Right kidney (tissue), 9 donors: Measurements from ENCODE around the gene FAM177A1.
A peak's percentile ranks its signal among the peaks of the same experiment; 100 is the strongest.
"Not testable (repeated sequence)": the region's sequence is repeated elsewhere in the genome, so short reads cannot be mapped to it uniquely, and the experiment has no call there.

Experiments used
- DNase-seq: peaks from one replicate; pipeline ENCODE4 v3.0.0-alpha.2; 2016
- long read RNA-seq, 8 donors: transcript quantifications; one replicate each; lab custom pipeline, GENCODE V29; 2026

Gene FAM177A1
- long read RNA-seq, donor 1, transcript FAM177A1-202 (6 exons, 858 nt): major isoform, 9 of 111 reads
- long read RNA-seq, donor 1, transcript FAM177A1-207 (2 exons, 540 nt): minor isoform, 7 of 111 reads
- long read RNA-seq, donor 1, partial matches to known transcripts: 66 of 111 reads
- long read RNA-seq, donor 1, other reads (novel, unspliced or antisense): 27 of 111 reads
- long read RNA-seq, donor 2, transcript FAM177A1-207 (2 exons, 540 nt): major isoform, 6 of 49 reads
- long read RNA-seq, donor 2, partial matches to known transcripts: 24 of 49 reads
- long read RNA-seq, donor 2, other reads (novel, unspliced or antisense): 12 of 49 reads
- long read RNA-seq, donor 3, transcript FAM177A1-201 (5 exons, 2,927 nt): major isoform, 5 of 12 reads
- long read RNA-seq, donor 3, partial matches to known transcripts: 0 of 12 reads
- long read RNA-seq, donor 3, other reads (novel, unspliced or antisense): 0 of 12 reads
- long read RNA-seq, donor 4, transcript FAM177A1-202 (6 exons, 858 nt): major isoform, 5 of 51 reads
- long read RNA-seq, donor 4, partial matches to known transcripts: 33 of 51 reads
- long read RNA-seq, donor 4, other reads (novel, unspliced or antisense): 6 of 51 reads
- long read RNA-seq, donor 5, transcript FAM177A1-201 (5 exons, 2,927 nt): minor isoform, 7 of 96 reads
- long read RNA-seq, donor 5, transcript FAM177A1-202 (6 exons, 858 nt): major isoform, 8 of 96 reads
- long read RNA-seq, donor 5, partial matches to known transcripts: 45 of 96 reads
- long read RNA-seq, donor 5, other reads (novel, unspliced or antisense): 31 of 96 reads
- long read RNA-seq, donor 6, transcript FAM177A1-207 (2 exons, 540 nt): minor isoform, 7 of 29 reads
- long read RNA-seq, donor 6, transcript FAM177A1-201 (5 exons, 2,927 nt): minor isoform, 5 of 29 reads
- long read RNA-seq, donor 6, transcript FAM177A1-202 (6 exons, 858 nt): major isoform, 8 of 29 reads
- long read RNA-seq, donor 6, partial matches to known transcripts: 0 of 29 reads
- long read RNA-seq, donor 6, other reads (novel, unspliced or antisense): 6 of 29 reads
- long read RNA-seq, donor 7: 0 reads
- long read RNA-seq, donor 8, transcript FAM177A1-201 (5 exons, 2,927 nt): major isoform, 5 of 67 reads
- long read RNA-seq, donor 8, partial matches to known transcripts: 34 of 67 reads
- long read RNA-seq, donor 8, other reads (novel, unspliced or antisense): 22 of 67 reads

GRCh38 chr14:35046048-35046750 is at the start of gene FAM177A1:
FAM177A1 (plus strand) TSS chr14:35046272; CDS start chr14:35046464, 192 bp downstream.
- DNase-seq: peak; percentile 96

DNA sequence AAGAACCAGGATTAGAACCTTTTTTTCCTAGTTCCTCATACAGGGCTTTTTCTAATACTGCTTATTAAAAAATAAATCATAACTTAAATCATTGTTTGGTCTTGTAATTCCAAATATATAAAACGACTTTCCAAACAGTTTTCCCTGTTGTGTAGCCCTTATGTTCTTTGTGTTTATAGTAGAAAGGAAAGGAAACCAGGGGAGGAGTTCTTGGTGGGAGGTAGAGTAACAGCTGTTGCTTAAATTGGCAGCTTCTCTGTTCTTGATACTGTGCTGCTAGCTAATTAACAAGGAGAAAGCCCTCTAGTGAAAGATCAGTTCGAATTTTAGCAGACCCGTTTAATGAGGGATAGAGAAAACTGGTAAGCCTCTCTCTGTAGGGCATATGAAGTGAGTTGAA is 48.3 kb upstream of the FAM177A1 start:
- no peak for DNase-seq

- no peak for DNase-seq
These were observed 46.6 kb upstream of the FAM177A1 start for GRCh38 chr14:34999500-34999899.

- no peak for DNase-seq
These were observed 44.5 kb upstream of the FAM177A1 start for GRCh38 chr14:35001621-35002020.

DNA sequence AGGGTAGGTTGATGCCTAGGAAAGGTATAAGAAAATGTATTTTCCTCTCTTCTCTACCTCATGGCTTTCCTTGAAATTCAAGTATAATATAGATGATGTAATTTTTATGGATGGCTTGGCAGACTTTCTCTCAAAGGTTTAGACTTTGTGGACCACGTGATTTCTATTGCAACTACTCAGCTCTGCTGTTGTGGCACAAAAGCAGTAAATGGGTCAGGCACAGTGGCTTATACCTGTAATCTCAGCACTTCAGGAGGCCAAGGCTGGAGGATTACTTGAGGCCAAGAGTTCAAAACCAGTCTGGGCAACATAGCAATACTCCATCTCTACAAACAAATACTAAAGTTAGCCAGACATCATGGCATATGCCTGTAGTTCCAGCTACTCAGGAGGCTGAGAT is 41.2 kb upstream of the FAM177A1 start:
- DNase-seq: no peak

- no peak for DNase-seq
These were observed 29.5 kb upstream of the FAM177A1 start for GRCh38 chr14:35016568-35016967.

DNA sequence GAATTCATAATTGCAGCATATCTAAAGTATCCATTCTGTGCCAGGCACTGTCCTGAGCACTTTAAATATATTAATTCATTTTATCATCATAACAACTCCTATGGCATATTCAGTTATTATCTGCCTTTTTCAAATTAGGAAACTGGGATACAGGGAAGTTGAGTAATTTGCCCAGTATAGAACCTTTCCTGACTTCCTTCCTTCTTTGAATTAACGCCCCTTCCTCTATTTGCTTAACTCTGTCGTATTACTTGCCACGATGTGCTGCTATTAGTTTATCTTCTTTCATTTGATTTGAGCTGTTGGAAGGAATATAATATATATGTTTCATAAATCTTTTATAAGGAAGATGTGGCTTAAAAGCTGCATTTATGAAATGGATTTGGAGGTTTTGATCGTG is 25.4 kb upstream of the FAM177A1 start:
- DNase-seq: no peak

DNA sequence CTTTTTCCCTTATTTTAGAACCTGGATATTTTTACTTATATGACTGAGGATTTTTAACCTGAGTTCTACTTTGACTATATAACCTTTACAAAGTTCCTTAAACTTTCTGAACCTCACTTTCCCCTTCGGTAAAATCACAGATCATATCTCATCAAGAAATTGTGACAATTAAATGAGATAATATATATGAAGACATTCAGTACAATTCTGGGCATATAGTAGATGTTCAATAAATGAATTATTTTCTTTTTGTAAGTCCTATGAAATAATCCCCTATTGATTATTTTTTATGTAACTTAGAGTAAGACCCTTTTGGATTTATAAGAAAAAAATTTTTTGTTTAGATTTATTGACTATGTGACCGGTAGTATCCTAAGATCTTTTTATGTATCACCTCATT is 17.6 kb upstream of the FAM177A1 start:
- no peak for DNase-seq

- no peak for DNase-seq
These were observed 13.5 kb upstream of the FAM177A1 start for GRCh38 chr14:35032562-35032961.

DNA sequence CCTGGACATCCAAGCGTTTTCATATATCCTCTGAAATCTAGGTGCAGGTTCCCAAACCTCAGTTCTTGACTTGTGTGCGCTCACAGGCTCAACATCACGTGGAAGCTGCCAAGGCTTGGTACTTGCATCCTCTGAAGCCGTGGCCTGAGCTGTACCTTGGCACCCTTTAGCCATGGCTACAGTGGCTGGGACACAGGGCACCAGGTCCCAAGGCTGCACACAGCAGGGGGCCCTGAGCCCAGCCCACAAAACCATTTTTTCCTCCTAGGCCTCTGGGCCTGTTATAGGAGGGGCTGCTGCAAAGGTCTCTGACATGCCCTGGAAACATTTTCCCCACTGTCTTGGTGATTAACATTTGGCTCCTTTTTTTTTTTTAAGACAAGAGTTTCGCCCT is 11.6 kb upstream of the FAM177A1 start:
- DNase-seq: no peak

DNA sequence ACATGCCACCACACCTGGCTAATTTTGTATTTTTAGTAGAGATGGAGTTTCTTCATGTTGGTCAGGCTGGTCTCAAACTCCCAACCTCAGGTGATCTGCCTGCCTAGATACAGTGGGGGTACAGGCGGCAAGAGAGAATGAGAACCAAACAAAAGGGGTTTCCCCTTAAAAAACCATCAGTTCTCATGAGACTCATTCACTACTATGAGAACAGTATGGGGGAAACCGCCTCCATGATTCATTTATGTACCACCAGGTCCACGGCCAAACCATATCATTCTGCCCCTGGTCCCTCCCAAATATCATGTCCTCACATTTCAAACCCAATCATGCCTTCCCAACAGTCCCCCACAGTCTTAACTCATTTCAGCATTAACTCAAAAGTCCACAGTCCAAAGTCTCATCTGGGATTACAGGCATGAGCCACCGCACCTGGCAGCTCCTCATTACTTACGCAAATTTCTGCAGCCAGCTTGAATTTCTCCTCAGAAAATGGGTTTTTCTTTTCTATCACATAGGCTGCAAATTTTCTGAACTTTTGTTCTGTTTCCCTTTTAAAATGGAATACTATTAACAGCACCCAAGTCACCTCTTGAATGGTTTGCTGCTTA is 11.0 kb upstream of the FAM177A1 start:
- not testable (repeated sequence) for DNase-seq

DNA sequence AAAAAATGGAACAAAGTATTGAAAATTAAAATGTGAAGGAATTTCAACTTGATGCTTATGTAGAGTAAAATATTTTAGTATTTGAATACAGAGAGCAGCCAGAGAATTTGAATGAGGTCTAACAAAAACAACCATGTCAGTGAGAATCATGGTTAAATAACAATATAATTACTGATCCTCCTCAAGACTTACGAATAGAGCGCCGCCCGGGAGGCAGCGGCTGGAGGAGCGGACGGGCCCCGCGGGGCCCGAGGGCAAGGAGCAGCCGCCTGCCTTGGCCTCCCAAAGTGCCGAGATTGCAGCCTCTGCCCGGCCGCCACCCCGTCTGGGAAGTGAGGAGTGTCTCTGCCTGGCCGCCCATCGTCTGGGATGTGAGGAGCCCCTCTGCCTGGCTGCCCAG is 7.8 kb upstream of the FAM177A1 start:
- DNase-seq: not testable (repeated sequence)

GRCh38 chr14:35042632-35043031 is 3.4 kb upstream of the FAM177A1 start:
- no peak for DNase-seq

DNA sequence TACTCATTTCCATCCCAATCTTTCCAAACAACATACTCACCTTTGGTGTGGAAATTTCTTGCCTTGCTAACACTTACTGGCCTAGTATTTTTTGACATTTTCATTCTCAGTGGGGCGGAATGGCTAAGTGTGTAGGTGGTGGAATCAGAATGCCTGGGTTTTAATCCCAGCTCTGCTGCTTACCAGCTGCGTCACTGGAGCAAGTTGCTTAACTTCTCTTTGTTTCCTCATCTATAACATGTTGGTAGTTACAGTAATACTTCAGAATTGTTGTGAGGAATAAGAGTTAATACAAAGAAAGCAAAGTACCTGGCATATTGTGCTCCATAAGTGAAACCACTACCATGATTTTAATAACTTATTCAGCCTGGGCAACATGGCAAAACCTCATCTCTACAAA is 3.0 kb upstream of the FAM177A1 start:
- no peak for DNase-seq

DNA sequence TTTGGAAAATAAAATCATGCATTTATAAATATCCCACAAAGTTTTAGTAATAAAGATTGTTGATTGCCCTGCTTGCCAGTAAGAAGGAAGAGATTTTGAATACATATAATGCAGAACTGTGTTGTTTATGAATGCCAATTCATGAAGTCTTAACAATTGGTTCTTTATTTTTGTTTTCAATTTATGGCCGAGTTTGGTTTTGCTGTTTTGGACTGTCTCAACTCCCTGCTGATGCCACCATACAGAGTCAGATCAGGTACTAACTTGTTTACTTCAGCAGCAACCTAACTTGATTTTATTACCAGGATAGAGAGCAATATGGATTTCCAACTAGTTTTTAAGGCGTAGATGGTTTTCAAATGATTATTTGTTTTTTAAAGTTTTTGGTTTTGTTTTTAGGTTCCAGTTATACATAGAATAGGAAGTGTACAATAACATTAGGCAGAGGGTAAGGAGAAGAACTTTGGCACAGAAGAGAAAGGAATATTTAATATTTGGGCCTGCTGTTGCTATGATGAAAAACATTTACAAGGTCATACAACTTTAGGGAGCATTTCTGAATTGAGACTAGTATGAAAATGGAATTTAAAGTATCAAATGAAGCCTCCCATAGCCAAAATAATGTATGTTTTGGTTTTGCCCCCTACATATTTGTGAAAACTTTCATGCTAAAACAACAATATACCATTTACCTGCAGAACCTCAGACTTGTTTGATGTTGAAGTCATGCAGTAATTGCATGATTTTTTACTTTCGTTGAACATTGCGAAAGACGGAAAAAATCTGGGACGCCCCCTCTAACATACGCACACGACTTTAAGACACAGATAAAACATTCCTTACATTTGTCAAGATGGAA is 904 bp upstream of the FAM177A1 start:
- DNase-seq: no peak

- no peak for DNase-seq
These were observed 349 bp upstream of the FAM177A1 start for GRCh38 chr14:35045798-35046047.

DNA sequence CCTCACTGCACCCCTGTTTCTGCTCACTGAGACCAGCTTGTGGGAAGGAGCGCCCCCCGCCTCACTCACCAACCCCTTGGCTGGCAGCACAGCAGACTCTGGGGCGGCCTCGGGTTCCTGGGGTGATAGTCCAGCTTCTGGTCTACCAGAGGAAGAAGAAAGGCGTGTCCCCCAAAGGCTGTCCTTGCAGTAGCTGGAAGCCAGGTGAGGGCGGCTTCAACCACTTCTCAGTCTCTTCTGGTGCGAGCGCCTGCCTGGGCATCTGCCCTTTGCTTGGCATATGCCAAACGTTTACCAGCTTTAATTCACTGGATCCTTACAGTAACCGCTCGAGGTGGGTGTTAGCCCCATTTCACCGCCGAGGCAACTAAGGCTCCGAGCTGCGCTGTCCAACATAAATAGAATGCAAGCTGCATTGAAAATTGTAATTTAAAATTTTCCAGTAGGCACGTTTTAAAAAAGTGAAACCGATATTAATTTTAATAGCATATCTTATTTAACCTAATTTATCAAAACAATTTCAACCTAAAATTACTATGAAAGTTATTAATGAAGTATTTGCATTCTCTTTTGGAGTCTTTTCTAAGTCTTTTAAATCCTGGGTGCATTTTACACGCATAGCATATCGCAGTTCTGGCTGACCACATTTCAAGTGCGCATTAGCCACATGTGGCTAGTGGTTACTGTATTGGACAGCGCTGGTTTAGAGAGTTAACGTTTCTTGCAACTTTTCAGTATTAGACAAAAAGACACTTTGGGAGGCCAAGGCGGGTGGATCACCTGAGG is 872 bp downstream of the FAM177A1 start:
- no peak for DNase-seq

- no peak for DNase-seq
These were observed 2.0 kb downstream of the FAM177A1 start for GRCh38 chr14:35047976-35048513.

GRCh38 chr14:35050652-35051051 is 4.6 kb downstream of the FAM177A1 start:
- no peak for DNase-seq

GRCh38 chr14:35051796-35052195 is 5.7 kb downstream of the FAM177A1 start:
- DNase-seq: no peak
